Endothelial cell (in vitro differentiated cells): ENCODE data around the gene ALLC. TPM values are rescaled to one million over a fixed set of nuclear protein-coding genes. Genes with fewer than 3 reads are reported as not detected.

Experiments
- DNase-seq: peaks from one replicate; pipeline ENCODE4 v3.0.0; 2021; ENCODE audit warnings: low spot score
- H3K27ac Mint-ChIP-seq: one replicate; pipeline ENCODE4 v1.8.0; 2021; ENCODE audit warnings: mixed read lengths, inconsistent platforms; ENCODE audit not compliant: unreplicated experiment
- H3K27me3 Mint-ChIP-seq: one replicate; pipeline ENCODE4 v1.8.0; 2021; ENCODE audit warnings: mild to moderate bottlenecking, moderate library complexity, mixed read lengths, inconsistent platforms; ENCODE audit not compliant: unreplicated experiment
- H3K36me3 Mint-ChIP-seq: one replicate; pipeline ENCODE4 v1.8.0; 2021; ENCODE audit warnings: mild to moderate bottlenecking, low read depth, mixed read lengths, inconsistent platforms; ENCODE audit not compliant: unreplicated experiment
- H3K4me1 Mint-ChIP-seq: one replicate; pipeline ENCODE4 v1.8.0; 2021; ENCODE audit warnings: mild to moderate bottlenecking, mixed read lengths, inconsistent platforms; ENCODE audit not compliant: unreplicated experiment
- H3K4me3 Mint-ChIP-seq: one replicate; pipeline ENCODE4 v1.8.0; 2021; ENCODE audit warnings: mild to moderate bottlenecking, mixed read lengths, inconsistent platforms; ENCODE audit not compliant: unreplicated experiment
- H3K9me3 Mint-ChIP-seq: one replicate; pipeline ENCODE4 v1.8.0; 2021; ENCODE audit warnings: mixed read lengths, inconsistent platforms; ENCODE audit not compliant: unreplicated experiment
- CTCF ChIP-seq: fragments of 200-600 bp; sonication (generic); IDR thresholded peaks from one replicate; pipeline ENCODE4 v1.5.0; 2021; ENCODE audit warnings: antibody characterized with exemption; ENCODE audit not compliant: unreplicated experiment
- total RNA-seq: library from RNA; stranded (reverse); fragmentation: NEBNext Ultra II Directional; extraction: Animal tissue kit (Norgen Biotek cat#: 25700); gene quantifications from one replicate; pipeline ENCODE4 v1.2.1, GENCODE V29; 2021; ENCODE audit not compliant: unreplicated experiment

Gene ALLC
- total RNA-seq, 1 donor from 2014 or later, result 0.26 TPM

GRCh38 chr2:3751806-3752205, 93.8 kb downstream of the ALLC start:
- H3K4me3 Mint-ChIP-seq, result no peak overlapping the region
- no peak overlapping the region for H3K27ac Mint-ChIP-seq
- peaks cover 4% of the 10 kb centered on the region for H3K9me3 Mint-ChIP-seq
- peaks cover 31% of the 10 kb centered on the region for H3K4me1 Mint-ChIP-seq
- TF ChIP-seq CTCF, result no peak
- DNase-seq, result no peak
- H3K27me3 Mint-ChIP-seq, result peaks cover 1% of the 10 kb centered on the region
- no peaks in the 10 kb centered on the region for H3K36me3 Mint-ChIP-seq

Other genes with a start within 250 kb of the ALLC start
- 21.6 TPM for gene ADI1, start 138.7 kb upstream of the ALLC start, total RNA-seq
- gene RNASEH1, start 99.9 kb upstream of the ALLC start, total RNA-seq, result 24.4 TPM
- 1,549 TPM for gene RPS7, start 82.9 kb upstream of the ALLC start, total RNA-seq
- 2.3 TPM for gene COLEC11, start 63.1 kb upstream of the ALLC start, total RNA-seq
- not detected for gene DCDC2C, start 45.4 kb downstream of the ALLC start, total RNA-seq